Retinal pigment epithelial cell (primary cell): ENCODE results near the gene RAB34.

ENCODE experiments used
- DNase-seq: peaks from one replicate; pipeline ENCODE4 v3.0.0-alpha.2; 2010; ENCODE audit warnings: low read depth
- H3K4me3 ChIP-seq: 2 replicates; pipeline ENCODE4 v1.5.1; 2011; ENCODE audit warnings: mild to moderate bottlenecking, low read length, control low read depth, moderate library complexity
- CTCF ChIP-seq: conservative IDR thresholded peaks from 2 replicates; pipeline ENCODE4 v1.5.1; 2011; ENCODE audit warnings: low read depth, low read length, control low read depth, inconsistent platforms

RAB34 gene

GRCh38 chr17:28744104-28744971 is 26.7 kb upstream of the RAB34 start:
- peak overlapping the region; percentile 94 for H3K4me3 ChIP-seq
- peak; percentile 11 for DNase-seq
- no peak for TF ChIP-seq CTCF

GRCh38 chr17:28743243-28744103 is 25.8 kb upstream of the RAB34 start, which contains the start of gene TRAF4:
TSS of gene TRAF4 (plus strand) at chr17:28744011. CDS start at chr17:28744113, 102 bp downstream.
- peak within 1 kb of the TSS; percentile 94 for H3K4me3 ChIP-seq
- peak; percentile 20 for TF ChIP-seq CTCF
- DNase-seq, result peak; percentile 69

- no peak overlapping the region for H3K4me3 ChIP-seq
- TF ChIP-seq CTCF, result no peak
- no peak for DNase-seq
These were observed 24.0 kb upstream of the RAB34 start for GRCh38 chr17:28741358-28742349.

- no peak for TF ChIP-seq CTCF
- H3K4me3 ChIP-seq, result no peak overlapping the region
- no peak for DNase-seq
These were observed 23.0 kb upstream of the RAB34 start for GRCh38 chr17:28740406-28741357.

- DNase-seq, result no peak
- no peak overlapping the region for H3K4me3 ChIP-seq
- no peak for TF ChIP-seq CTCF
These were observed 21.2 kb upstream of the RAB34 start for GRCh38 chr17:28738680-28739384.
